Mesendoderm (in vitro differentiated cells): Measurements from ENCODE around the gene SYTL5.

ENCODE experiments used
- DNase-seq: peaks from one replicate; pipeline ENCODE4 v3.0.0; 2013
- H2AK5ac ChIP-seq: 2 replicates; pipeline ENCODE4 v1.6.1; 2013; ENCODE audit warnings: low read length, inconsistent platforms
- H2BK120ac ChIP-seq: 2 replicates; pipeline ENCODE4 v1.6.1; 2013; ENCODE audit warnings: low read depth, mild to moderate bottlenecking, low read length, moderate library complexity, mixed read lengths
- H2BK15ac ChIP-seq: replicated peaks from 2 replicates; pipeline ENCODE4 v1.6.1; 2013; ENCODE audit warnings: low read depth, mild to moderate bottlenecking, moderate library complexity
- H2BK5ac ChIP-seq: 2 replicates; pipeline ENCODE4 v1.6.1; 2013; ENCODE audit warnings: low read length, inconsistent platforms
- H3K18ac ChIP-seq: 2 replicates; pipeline ENCODE4 v1.6.1; 2013; ENCODE audit warnings: mild to moderate bottlenecking, low read length, mixed read lengths
- H3K23ac ChIP-seq: one replicate; pipeline ENCODE4 v1.6.1; 2013; ENCODE audit warnings: low read length
- H3K27ac ChIP-seq: 2 replicates; pipeline ENCODE4 v1.5.1; 2013; ENCODE audit warnings: low read depth, mild to moderate bottlenecking, inconsistent platforms, low read length, moderate library complexity
- H3K27me3 ChIP-seq: 2 replicates; pipeline ENCODE4 v1.6.1; 2013; ENCODE audit warnings: low read length, control low read depth, mild to moderate bottlenecking, inconsistent platforms; ENCODE audit not compliant: insufficient read depth, poor library complexity
- H3K36me3 ChIP-seq: 2 replicates; pipeline ENCODE4 v1.6.1; 2013; ENCODE audit warnings: low read length, inconsistent platforms; ENCODE audit not compliant: control insufficient read depth, insufficient read depth
- H3K4ac ChIP-seq: one replicate; pipeline ENCODE4 v1.6.1; 2013; ENCODE audit warnings: low read depth, mild to moderate bottlenecking, low read length, moderate library complexity
- H3K4me1 ChIP-seq: 2 replicates; pipeline ENCODE4 v1.6.1; 2013; ENCODE audit warnings: low read depth, low read length, inconsistent platforms; ENCODE audit not compliant: control insufficient read depth
- H3K4me2 ChIP-seq: 2 replicates; pipeline ENCODE4 v1.6.1; 2013; ENCODE audit warnings: low read length
- H3K4me3 ChIP-seq: 2 replicates; pipeline ENCODE4 v1.5.1; 2013; ENCODE audit warnings: mild to moderate bottlenecking, low read length
- H3K56ac ChIP-seq: one replicate; pipeline ENCODE4 v1.6.1; 2013; ENCODE audit warnings: low read length
- H3K79me1 ChIP-seq: 2 replicates; pipeline ENCODE4 v1.6.1; 2013; ENCODE audit warnings: low read length, inconsistent platforms
- H3K79me2 ChIP-seq: 2 replicates; pipeline ENCODE4 v1.6.1; 2013; ENCODE audit warnings: mild to moderate bottlenecking, low read length; ENCODE audit not compliant: control insufficient read depth, insufficient read depth
- H3K9ac ChIP-seq: 2 replicates; pipeline ENCODE4 v1.6.1; 2013; ENCODE audit warnings: low read length, inconsistent platforms
- H4K5ac ChIP-seq: one replicate; pipeline ENCODE4 v1.6.1; 2013; ENCODE audit warnings: low read length
- H4K8ac ChIP-seq: one replicate; pipeline ENCODE4 v1.6.1; 2013; ENCODE audit warnings: low read depth, mild to moderate bottlenecking, control low read depth, low read length, moderate library complexity
- WGBS: extraction: QIAGEN DNeasy Blood & Tissue Kit; methylation state at CpG from one replicate; pipeline ENCODE4 v1.1.7; 2013; ENCODE audit warnings: low lambda C conversion rate, missing lambda C conversion rate; ENCODE audit not compliant: insufficient coverage; ENCODE audit errors: extremely low coverage; 5-methylcytosine and 5-hydroxymethylcytosine counted together

SYTL5 gene

GRCh38 chrX:38082309-38082708 is 76.0 kb downstream of the SYTL5 start:
- no peak overlapping the region for H2BK5ac ChIP-seq
- H3K36me3 ChIP-seq: no peaks in the 10 kb centered on the region
- H4K5ac ChIP-seq: no peak overlapping the region
- H3K56ac ChIP-seq: no peak overlapping the region
- H2AK5ac ChIP-seq: no peak overlapping the region
- no peak overlapping the region for H3K9ac ChIP-seq
- no peak overlapping the region for H3K18ac ChIP-seq
- no peaks in the 10 kb centered on the region for H3K79me2 ChIP-seq
- no peak overlapping the region for H3K4me2 ChIP-seq
- no peak overlapping the region for H2BK120ac ChIP-seq
- H3K4ac ChIP-seq: no peak overlapping the region
- H3K27ac ChIP-seq: no peak overlapping the region
- WGBS: no CpG with 5 or more reads among the region's 2 CpGs
- H2BK15ac ChIP-seq: no peak overlapping the region
- H4K8ac ChIP-seq: no peak overlapping the region
- DNase-seq: no peak
- H3K79me1 ChIP-seq: no peaks in the 10 kb centered on the region
- H3K23ac ChIP-seq: no peak overlapping the region
- H3K4me3 ChIP-seq: no peak overlapping the region
- no peaks in the 10 kb centered on the region for H3K4me1 ChIP-seq
- no peaks in the 10 kb centered on the region for H3K27me3 ChIP-seq

DNA sequence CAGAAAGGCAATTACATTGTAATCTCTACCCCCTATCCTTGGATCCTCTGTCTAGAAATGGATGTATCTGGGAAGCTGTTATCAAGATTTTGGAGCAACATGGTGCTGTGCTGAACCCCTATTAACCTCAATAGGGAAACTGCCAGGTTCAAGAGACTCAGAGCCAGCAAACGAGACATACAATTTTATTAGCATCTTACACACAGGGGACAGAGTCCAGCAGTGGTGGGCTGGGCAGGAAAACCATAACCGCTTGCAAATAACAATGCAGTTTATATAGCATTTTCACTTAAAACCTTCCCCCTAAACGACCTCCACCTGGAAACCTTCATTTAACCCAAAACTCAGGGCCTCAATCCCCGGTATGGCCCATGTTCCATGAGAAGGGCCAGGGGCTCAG is 79.5 kb downstream of the SYTL5 start:
- no peak overlapping the region for H3K9ac ChIP-seq
- no peaks in the 10 kb centered on the region for H3K79me1 ChIP-seq
- no peak overlapping the region for H3K4ac ChIP-seq
- H3K79me2 ChIP-seq: no peaks in the 10 kb centered on the region
- H3K4me3 ChIP-seq: no peak overlapping the region
- H2AK5ac ChIP-seq: no peak overlapping the region
- no peak overlapping the region for H2BK120ac ChIP-seq
- no peak overlapping the region for H2BK5ac ChIP-seq
- no peak overlapping the region for H4K5ac ChIP-seq
- DNase-seq: no peak
- H3K4me2 ChIP-seq: no peak overlapping the region
- H3K56ac ChIP-seq: no peak overlapping the region
- no peaks in the 10 kb centered on the region for H3K4me1 ChIP-seq
- no peaks in the 10 kb centered on the region for H3K36me3 ChIP-seq
- no peak overlapping the region for H2BK15ac ChIP-seq
- H4K8ac ChIP-seq: no peak overlapping the region
- H3K27me3 ChIP-seq: no peaks in the 10 kb centered on the region
- H3K23ac ChIP-seq: no peak overlapping the region
- no peak overlapping the region for H3K27ac ChIP-seq
- no peak overlapping the region for H3K18ac ChIP-seq
- no CpG with 5 or more reads among the region's 4 CpGs for WGBS

DNA sequence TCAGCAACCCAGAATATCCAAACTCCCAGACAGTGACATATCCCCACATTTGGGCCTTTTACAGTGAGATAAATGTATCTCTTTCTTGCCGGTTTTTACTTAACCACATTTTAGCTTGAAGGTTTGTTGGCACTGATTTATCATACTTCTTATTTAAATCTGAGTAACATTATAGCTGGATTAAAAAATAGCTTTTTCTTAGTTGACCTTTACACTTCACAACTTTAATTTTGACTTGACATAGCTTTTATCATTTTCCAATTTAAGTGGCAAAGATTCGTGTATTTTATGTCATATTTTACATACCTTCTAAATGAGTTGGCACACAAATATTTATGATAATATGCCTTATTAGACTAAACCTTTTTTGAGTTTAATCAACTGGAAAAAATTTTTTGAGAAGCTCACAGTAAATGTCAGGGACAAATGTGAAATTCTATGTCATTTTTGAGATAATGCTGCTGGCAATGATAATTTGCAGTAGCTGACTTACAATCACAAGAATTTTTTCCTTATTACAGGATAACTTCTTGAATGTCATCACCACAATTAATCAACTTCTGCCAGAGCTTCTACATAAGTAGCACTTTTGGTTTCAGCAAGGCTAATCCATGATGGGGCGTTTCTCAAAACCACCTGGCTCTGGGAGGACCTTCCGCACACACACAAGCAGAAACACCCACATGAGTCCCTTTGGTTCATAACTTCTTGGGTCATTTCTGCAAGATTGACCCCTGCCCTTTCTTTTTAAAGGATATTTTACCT is 80.3 kb downstream of the SYTL5 start:
- H3K79me2 ChIP-seq: no peaks in the 10 kb centered on the region
- no peak overlapping the region for H2BK120ac ChIP-seq
- H3K4ac ChIP-seq: no peak overlapping the region
- no peaks in the 10 kb centered on the region for H3K27me3 ChIP-seq
- H3K56ac ChIP-seq: no peak overlapping the region
- H3K4me2 ChIP-seq: no peak overlapping the region
- no peak overlapping the region for H2AK5ac ChIP-seq
- no peak overlapping the region for H3K27ac ChIP-seq
- H3K79me1 ChIP-seq: no peaks in the 10 kb centered on the region
- H3K9ac ChIP-seq: no peak overlapping the region
- H3K36me3 ChIP-seq: no peaks in the 10 kb centered on the region
- H4K5ac ChIP-seq: no peak overlapping the region
- no peak for DNase-seq
- no CpG with 5 or more reads among the region's 4 CpGs for WGBS
- H2BK15ac ChIP-seq: no peak overlapping the region
- H3K4me1 ChIP-seq: no peaks in the 10 kb centered on the region
- H3K18ac ChIP-seq: no peak overlapping the region
- H3K23ac ChIP-seq: no peak overlapping the region
- no peak overlapping the region for H2BK5ac ChIP-seq
- H3K4me3 ChIP-seq: no peak overlapping the region
- H4K8ac ChIP-seq: no peak overlapping the region

DNA sequence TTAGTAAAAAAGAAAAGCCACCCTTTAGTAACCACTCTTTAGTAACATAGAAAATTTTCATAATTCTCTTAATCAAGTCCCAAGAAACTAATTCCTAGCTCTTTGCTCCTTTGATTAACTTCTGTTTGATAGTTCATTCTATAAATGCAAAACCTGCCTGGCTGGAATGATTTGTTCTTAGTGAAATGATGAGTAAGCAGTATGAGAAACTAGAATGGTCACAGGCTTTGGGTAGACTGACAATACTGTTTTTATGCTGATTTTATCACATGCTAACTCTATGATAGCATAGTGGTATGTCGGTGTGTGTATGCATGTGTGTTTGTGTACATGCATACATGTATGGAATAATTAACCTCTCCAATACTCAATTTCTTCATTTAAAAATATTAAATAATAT is 81.2 kb downstream of the SYTL5 start:
- no peaks in the 10 kb centered on the region for H3K27me3 ChIP-seq
- no peaks in the 10 kb centered on the region for H3K79me1 ChIP-seq
- no peak overlapping the region for H3K27ac ChIP-seq
- WGBS: no CpG with 5 or more reads among the region's 1 CpG
- H2AK5ac ChIP-seq: no peak overlapping the region
- H3K18ac ChIP-seq: no peak overlapping the region
- DNase-seq: no peak
- no peak overlapping the region for H3K9ac ChIP-seq
- no peak overlapping the region for H3K4ac ChIP-seq
- no peak overlapping the region for H2BK15ac ChIP-seq
- H3K23ac ChIP-seq: no peak overlapping the region
- no peak overlapping the region for H4K5ac ChIP-seq
- no peak overlapping the region for H2BK120ac ChIP-seq
- H3K4me3 ChIP-seq: no peak overlapping the region
- no peak overlapping the region for H3K4me2 ChIP-seq
- H3K79me2 ChIP-seq: no peaks in the 10 kb centered on the region
- H4K8ac ChIP-seq: no peak overlapping the region
- no peaks in the 10 kb centered on the region for H3K36me3 ChIP-seq
- H3K56ac ChIP-seq: no peak overlapping the region
- no peak overlapping the region for H2BK5ac ChIP-seq
- H3K4me1 ChIP-seq: no peaks in the 10 kb centered on the region

DNA sequence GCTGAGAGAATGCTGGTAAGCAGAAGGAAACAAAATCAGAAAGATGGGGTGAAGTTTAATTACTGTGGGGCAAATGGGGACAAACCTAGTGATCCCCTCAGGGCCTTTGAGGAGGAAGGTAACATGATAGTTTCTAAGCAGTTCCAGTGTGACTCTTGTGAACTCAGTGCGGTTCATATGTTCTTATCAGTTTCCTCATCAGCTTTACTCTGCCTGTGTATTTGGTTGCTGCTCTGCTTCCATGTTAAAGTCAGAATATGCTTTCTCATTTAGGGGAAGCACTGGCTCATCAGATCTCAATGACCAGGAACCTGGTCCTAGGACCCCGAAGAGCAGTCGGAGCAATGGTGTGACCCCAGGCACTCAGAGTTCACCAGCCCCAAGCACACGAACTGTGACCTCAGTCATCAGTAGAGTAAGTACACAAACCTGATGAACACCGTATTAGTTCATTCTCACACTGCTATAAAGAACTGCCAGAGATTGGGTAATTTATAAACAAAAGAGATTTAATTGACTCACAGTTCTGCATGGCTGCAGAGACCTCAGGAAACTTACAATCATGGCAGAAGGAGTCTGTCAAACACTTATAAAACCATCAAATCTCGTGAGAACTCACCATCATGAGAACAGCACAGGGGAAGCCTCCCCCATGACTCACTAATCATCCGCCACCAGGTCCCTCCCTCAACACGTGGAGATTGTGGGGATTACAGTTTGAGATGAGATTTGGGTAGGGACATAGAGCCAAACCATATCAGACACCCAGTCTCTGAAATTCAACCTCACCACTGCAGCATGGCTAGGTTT is 83.0 kb downstream of the SYTL5 start:
- Histone ChIP-seq H3K56ac (no peak overlapping the region), H3K18ac (no peak overlapping the region), H2BK5ac (no peak overlapping the region), H3K36me3 (no peaks in the 10 kb centered on the region), H4K8ac (no peak overlapping the region), H3K4me2 (no peak overlapping the region), H3K4me3 (no peak overlapping the region), H3K4me1 (no peaks in the 10 kb centered on the region), H2BK120ac (no peak overlapping the region), H3K27me3 (no peaks in the 10 kb centered on the region), H2AK5ac (no peak overlapping the region), H3K27ac (no peak overlapping the region), H4K5ac (no peak overlapping the region), H3K79me2 (no peaks in the 10 kb centered on the region), H3K9ac (no peak overlapping the region), H3K4ac (no peak overlapping the region), H3K79me1 (no peaks in the 10 kb centered on the region), H3K23ac (no peak overlapping the region), H2BK15ac (no peak overlapping the region)
- WGBS: no CpG with 5 or more reads among the region's 8 CpGs
- DNase-seq: no peak
